Stimulated activated memory B cell treated with anti-CD40 and anti-IgM and Interleukin-4, amounts not matched to agents 10 μg/mL and 1 μg/mL and 100 μg/mL, for 72 hours (primary cell): ENCODE measurements around the gene MAP3K5.
A peak's percentile ranks its signal among the peaks of the same experiment; 100 is the strongest.
"Not testable (repeated sequence)": the region's sequence is repeated elsewhere in the genome, so short reads cannot be mapped to it uniquely, and the experiment has no call there.

Experiments used
- ATAC-seq: fragments of 150-1000 bp; cut with Tn5 transposase; 2 replicates; pipeline ENCODE4 v1.10.0; 2021
- H3K27ac Mint-ChIP-seq: one replicate; pipeline ENCODE4 v1.8.0; 2022; ENCODE audit warnings: mild to moderate bottlenecking, mixed read lengths
- H3K27me3 Mint-ChIP-seq: one replicate; pipeline ENCODE4 v1.8.0; 2022; ENCODE audit warnings: mixed read lengths
- H3K36me3 Mint-ChIP-seq: one replicate; pipeline ENCODE4 v1.8.0; 2022; ENCODE audit warnings: mixed read lengths
- H3K4me1 Mint-ChIP-seq: one replicate; pipeline ENCODE4 v1.8.0; 2022; ENCODE audit warnings: mixed read lengths
- H3K4me3 Mint-ChIP-seq: one replicate; pipeline ENCODE4 v1.8.0; 2022; ENCODE audit warnings: mild to moderate bottlenecking, moderate library complexity, mixed read lengths
- H3K9me3 Mint-ChIP-seq: one replicate; pipeline ENCODE4 v1.8.0; 2022; ENCODE audit warnings: mixed read lengths

MAP3K5 gene

DNA sequence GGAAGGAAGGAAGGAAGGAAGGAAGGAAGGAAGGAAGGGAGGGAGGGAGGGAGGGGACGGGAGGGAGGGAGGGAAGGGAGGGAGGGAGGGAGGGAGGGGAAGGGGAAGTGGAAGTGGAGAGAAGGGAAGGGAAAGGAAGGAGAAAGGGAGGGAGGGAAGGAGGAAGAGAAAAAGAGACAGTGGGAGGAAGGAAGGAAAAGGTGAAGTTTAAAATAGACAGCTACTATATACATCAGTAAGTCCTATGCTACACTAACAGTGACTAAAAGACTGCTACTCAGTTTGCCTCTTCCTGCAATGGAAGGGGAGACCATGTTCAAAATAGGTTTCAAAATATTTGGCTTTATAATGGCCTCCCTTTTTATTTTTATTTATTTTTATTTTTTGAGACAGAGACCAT, 22.5 kb downstream of the MAP3K5 start:
- Mint-ChIP-seq H3K36me3 (peaks cover 14% of the 10 kb centered on the region), H3K27ac (no peak overlapping the region), H3K4me1 (peaks cover 66% of the 10 kb centered on the region), H3K9me3 (peaks cover 7% of the 10 kb centered on the region), H3K27me3 (no peaks in the 10 kb centered on the region), H3K4me3 (no peak overlapping the region)
- ATAC-seq, result no peak

DNA sequence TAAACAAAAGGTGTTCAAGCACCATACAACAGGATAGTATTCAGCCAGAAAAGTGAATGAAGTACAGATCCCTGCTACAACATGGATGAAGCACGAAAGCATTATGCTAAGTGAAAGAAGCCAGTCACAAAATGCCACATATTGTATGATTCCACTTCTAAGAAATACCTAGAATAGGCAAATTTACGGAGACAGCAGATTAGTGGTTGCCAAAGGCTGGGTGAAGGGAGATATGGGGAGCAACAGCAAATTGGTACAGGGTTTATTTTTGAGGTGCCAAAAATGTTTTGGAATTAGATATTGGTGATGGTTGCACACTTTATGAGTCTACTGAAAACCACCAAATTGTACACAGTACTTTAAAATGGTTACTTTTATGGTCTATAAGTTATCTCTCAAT, 23.2 kb downstream of the MAP3K5 start:
- no peak overlapping the region for H3K4me3 Mint-ChIP-seq
- peak overlapping the region; percentile 18 for H3K27ac Mint-ChIP-seq
- H3K4me1 Mint-ChIP-seq, result peaks cover 66% of the 10 kb centered on the region
- no peak for ATAC-seq
- H3K36me3 Mint-ChIP-seq, result peaks cover 12% of the 10 kb centered on the region
- H3K9me3 Mint-ChIP-seq, result peaks cover 7% of the 10 kb centered on the region
- no peaks in the 10 kb centered on the region for H3K27me3 Mint-ChIP-seq

DNA sequence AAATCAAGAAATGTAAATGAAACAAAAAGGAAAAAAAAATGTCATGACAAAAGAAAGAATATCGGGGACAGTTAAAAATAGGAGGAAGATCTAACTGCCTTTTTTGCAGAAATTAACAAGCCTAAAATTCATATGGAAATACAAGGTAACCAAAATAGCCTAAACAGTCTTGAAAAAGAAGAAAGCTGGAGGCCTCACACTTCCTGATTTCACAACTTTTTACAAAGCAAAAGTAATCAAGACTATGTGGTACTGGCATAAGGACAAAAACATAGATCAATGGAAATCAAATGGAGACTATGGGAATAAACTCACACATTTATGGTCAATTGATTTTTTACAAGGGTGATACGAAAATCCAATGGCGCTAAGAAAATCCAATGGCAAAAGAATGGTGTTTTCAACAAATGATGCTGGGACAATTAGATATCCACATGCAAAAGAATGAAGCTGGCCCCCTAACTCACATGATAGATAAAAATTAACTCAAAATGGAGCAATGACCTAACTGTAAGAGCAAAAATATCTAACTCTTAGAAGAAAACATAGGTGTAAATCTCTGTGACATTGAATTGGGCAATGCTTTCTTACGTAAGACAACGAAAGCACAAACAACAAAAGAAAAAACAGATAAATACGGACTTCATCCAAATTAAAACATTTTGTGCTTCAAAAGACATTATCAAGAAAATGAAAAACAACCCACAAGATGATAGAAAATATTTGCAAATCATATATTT, 24.5 kb downstream of the MAP3K5 start:
- peak overlapping the region; percentile 65 for H3K27ac Mint-ChIP-seq
- peaks cover 66% of the 10 kb centered on the region for H3K4me1 Mint-ChIP-seq
- H3K9me3 Mint-ChIP-seq, result peaks cover 7% of the 10 kb centered on the region
- no peak for ATAC-seq
- peaks cover 7% of the 10 kb centered on the region for H3K36me3 Mint-ChIP-seq
- H3K27me3 Mint-ChIP-seq, result no peaks in the 10 kb centered on the region
- no peak overlapping the region for H3K4me3 Mint-ChIP-seq

DNA sequence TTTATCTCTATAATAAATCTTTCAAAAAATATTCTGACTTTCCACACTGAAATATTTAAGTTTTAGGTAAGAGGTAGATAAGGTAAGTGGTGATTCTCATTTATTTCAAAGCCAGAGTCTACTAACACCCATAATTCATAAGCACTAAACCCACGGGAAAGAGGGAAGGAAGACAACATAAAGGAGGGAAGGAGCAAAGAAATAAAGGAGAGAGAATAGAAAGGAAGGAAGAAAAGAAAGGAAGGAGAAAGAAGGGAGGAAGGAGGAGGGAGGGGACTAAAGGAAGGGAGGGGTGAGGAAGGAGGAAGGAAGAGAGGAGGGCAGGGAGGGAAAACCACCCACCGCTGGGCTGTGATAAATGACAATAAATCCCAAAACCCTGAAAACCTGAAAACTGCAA, 25.2 kb downstream of the MAP3K5 start:
- H3K36me3 Mint-ChIP-seq, result peaks cover 7% of the 10 kb centered on the region
- peaks cover 7% of the 10 kb centered on the region for H3K9me3 Mint-ChIP-seq
- H3K4me1 Mint-ChIP-seq, result peaks cover 66% of the 10 kb centered on the region
- no peak for ATAC-seq
- no peaks in the 10 kb centered on the region for H3K27me3 Mint-ChIP-seq
- no peak overlapping the region for H3K4me3 Mint-ChIP-seq
- peak overlapping the region; percentile 65 for H3K27ac Mint-ChIP-seq

DNA sequence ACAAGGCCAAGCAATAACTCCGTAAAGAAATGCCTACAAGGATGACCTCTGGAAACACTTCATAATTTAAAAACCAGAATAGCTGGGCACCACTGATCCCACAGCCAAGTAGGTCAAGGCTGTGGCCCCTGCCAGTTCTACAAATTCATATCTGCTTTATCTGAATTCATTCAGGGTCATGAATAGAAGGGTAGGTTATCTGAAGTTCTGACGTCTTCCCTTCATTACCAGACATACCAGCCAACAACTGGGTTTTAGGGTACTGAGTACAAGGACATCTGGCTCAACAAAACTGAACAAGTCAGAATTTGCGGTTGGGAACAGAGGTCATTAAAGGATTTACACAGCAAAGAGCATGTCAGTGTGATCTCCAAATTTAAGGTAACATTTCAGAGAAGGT, 26.0 kb downstream of the MAP3K5 start:
- Mint-ChIP-seq H3K36me3 (peaks cover 7% of the 10 kb centered on the region), H3K4me3 (no peak overlapping the region), H3K27me3 (no peaks in the 10 kb centered on the region), H3K4me1 (peaks cover 69% of the 10 kb centered on the region), H3K9me3 (peaks cover 7% of the 10 kb centered on the region), H3K27ac (peak overlapping the region; percentile 85)
- ATAC-seq, result no peak

DNA sequence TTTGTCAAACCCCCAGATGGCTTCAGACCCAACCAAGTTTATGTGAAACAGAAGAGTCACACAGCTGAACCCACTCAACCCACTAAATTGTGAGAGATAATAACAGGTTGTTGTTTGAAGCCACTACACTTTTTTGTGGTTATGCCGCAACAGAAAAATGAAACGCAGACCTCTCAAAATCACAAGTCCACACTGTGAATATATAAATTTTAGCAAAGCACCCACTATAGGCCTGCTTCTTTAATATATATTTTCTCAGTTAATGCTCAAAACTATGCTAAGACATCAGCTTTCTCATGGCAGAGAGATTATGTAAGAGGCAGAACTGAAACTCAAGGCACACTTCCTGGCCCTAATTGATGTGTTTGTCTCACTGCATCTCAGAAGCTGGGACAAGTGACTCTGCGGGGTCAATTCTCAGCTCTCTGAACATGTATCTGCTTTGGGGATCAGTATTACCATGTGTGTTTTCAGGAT, 27.7 kb downstream of the MAP3K5 start:
- H3K9me3 Mint-ChIP-seq, result peaks cover 6% of the 10 kb centered on the region
- peak; percentile 84 for ATAC-seq
- peak overlapping the region; percentile 85 for H3K27ac Mint-ChIP-seq
- H3K36me3 Mint-ChIP-seq, result peaks cover 7% of the 10 kb centered on the region
- H3K4me3 Mint-ChIP-seq, result no peak overlapping the region
- peaks cover 74% of the 10 kb centered on the region for H3K4me1 Mint-ChIP-seq
- H3K27me3 Mint-ChIP-seq, result no peaks in the 10 kb centered on the region

DNA sequence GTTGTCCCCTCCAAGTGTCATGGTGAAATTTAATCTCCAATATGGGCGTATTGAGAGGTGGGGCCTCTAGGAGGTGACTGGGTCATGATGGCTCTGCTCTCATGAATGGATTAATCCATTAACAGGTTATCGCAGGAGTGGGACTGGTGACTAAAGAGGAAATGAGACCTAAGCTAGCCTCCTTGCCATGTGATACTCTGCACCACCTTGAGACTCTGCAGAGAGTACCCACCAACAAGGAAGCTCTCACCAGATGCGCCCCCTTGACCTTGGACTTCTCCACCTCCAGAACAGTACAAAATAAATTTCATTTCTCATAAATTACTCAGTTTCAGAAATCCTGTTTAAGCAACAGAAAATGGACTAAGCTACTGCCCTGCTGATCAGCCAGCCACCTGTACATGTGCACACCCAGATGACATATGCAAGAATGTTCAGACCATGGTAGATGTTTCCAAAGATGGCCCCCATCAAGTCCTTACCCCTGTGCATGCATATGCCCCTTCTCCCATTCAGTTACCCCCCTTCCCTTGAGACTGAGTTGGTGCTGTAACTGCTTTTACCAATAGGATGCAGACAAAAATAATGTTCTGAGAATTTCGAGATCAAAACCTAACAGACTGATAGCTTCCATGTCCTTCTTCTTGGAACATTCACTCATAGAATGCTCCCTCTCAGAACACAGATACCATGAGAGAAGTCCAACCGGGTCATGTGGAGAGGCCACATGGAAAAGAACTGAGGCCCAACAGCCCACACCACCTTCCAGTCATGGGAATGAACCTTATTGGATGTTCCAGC, 28.4 kb downstream of the MAP3K5 start:
- Mint-ChIP-seq H3K27ac (peak overlapping the region; percentile 85), H3K4me1 (peaks cover 68% of the 10 kb centered on the region), H3K36me3 (peaks cover 3% of the 10 kb centered on the region), H3K9me3 (no peaks in the 10 kb centered on the region), H3K27me3 (no peaks in the 10 kb centered on the region), H3K4me3 (no peak overlapping the region)
- ATAC-seq, result peak; percentile 68

DNA sequence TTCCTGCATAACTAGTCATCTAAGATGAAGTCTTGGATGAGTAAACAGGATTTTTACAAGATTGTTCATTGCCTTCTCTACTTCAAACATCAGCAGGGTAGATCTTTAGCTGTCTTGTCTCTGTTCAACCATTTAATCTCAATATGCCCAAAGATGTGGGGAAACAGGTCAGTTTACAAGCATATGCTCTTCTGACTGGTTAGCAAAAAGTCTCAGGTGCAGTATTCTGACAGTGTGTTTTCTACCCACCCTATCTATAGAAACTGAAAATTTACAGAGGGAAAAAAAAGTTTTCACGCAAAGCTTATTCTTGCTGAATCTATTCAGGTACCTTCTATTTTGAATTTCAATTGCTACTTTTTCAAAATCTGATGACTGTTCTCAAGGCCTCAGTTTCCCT, 29.0 kb downstream of the MAP3K5 start:
- H3K27me3 Mint-ChIP-seq, result no peaks in the 10 kb centered on the region
- H3K9me3 Mint-ChIP-seq, result no peaks in the 10 kb centered on the region
- H3K36me3 Mint-ChIP-seq, result no peaks in the 10 kb centered on the region
- peaks cover 64% of the 10 kb centered on the region for H3K4me1 Mint-ChIP-seq
- no peak overlapping the region for H3K4me3 Mint-ChIP-seq
- H3K27ac Mint-ChIP-seq, result peak overlapping the region; percentile 85
- ATAC-seq, result no peak

DNA sequence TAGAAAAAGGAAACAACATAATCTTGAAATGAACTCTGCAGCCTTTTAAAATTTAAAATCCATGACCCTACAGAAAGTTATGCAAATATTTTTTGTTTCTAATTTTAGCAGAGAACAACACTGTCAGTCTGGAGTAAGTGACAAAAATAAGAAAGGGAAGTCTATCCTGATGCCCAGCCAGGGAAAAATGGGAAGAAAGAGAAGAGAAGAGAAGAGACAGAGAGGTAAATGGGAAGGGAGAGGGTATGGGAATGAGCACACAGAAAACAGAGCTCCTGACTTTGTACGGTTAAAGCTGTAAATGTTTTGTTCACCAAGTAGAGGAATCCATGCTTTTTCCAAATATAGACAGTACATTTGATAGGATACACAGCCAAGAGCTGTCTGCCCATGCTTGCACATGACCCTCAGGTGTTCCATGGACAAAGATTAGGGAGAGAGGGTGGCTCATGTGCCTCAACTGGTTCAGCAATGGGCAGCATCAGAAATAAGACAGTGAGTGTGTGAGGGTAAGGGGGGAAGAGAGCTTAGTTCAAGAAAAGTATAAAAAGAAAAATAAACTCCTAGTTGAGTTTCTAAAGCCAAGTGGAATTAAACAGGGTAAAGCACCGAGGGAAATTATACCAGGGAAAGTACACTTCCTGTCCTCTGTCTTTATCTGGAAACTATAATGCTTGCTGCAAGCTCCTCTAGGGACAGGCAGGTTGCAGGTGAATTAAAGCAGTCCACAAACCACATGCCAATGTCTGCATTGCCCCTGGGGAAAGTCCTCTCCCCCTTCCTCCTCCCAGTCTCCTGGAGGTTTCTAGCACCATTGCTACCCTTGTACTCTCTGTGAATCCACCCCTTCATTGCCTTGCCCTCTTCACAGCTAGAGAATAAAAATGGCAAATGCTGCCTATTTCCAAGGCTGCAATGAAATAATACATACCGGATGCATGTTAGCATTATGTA, 30.0 kb downstream of the MAP3K5 start:
- Mint-ChIP-seq H3K4me1 (peaks cover 54% of the 10 kb centered on the region), H3K4me3 (peak overlapping the region; percentile 59), H3K27me3 (no peaks in the 10 kb centered on the region), H3K36me3 (no peaks in the 10 kb centered on the region), H3K9me3 (no peaks in the 10 kb centered on the region), H3K27ac (peak overlapping the region; percentile 85)
- ATAC-seq, result no peak

DNA sequence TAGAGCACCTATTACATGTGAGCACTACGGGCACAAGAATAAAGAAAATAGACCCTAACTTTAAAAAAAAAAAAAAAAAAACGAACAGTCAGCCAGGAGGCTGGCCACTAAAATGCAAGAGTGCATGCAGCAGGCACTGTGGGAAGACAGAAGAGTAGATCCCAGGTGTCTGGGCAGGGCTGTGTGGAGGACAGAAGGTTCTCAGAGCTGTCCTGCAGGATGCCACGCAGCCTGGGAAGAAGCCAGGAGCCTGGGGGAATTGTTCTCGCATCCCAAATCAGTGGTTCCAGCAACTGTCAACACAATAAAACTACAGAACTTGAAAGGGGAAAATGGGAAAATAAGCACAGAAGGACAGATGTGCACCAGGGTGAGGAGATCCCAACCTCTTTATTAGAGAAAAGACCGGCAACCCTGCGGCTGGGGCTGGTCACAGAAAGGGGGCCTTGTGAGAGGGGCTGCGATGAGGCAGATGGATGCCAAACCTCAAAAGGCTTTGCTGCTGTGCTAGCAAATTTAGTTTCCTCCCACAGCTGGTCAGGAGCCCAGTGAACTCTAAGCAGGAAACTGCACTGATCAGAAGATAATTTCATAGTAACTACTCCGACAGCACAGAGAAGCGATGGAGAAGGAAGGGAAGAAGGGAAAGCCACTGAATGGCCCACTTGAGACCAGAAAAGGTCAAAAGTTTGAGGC, 30.9 kb downstream of the MAP3K5 start:
- H3K27ac Mint-ChIP-seq, result peak overlapping the region; percentile 85
- no peak for ATAC-seq

DNA sequence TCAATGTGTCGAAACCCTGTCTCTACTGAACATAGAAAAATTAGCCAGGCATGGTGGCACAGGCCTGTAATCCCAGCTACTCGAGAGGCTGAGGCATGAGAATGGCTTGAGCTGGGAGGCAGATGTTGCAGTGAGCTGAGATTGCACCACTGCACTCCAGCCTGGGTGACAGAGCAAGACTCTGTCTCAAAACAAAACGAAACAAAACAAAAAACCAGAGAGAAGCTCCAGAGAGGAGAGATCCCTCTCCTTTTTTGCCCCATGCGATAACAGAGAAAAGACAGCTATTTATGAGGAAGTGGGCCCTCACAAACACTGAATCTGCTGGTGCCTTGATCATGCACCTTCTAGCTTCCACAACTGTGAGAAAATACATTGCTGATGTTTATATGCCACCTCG, 31.5 kb downstream of the MAP3K5 start:
- peak overlapping the region; percentile 85 for H3K27ac Mint-ChIP-seq
- peak overlapping the region; percentile 59 for H3K4me3 Mint-ChIP-seq
- not testable (repeated sequence) for H3K27me3 Mint-ChIP-seq, H3K36me3 Mint-ChIP-seq, H3K9me3 Mint-ChIP-seq
- peak; percentile 54 for ATAC-seq
- H3K4me1 Mint-ChIP-seq, result peaks cover 48% of the 10 kb centered on the region

More for the DNA sequence above, 30.9 kb downstream of the MAP3K5 start:
- Mint-ChIP-seq H3K36me3 (no peaks in the 10 kb centered on the region), H3K4me1 (peaks cover 48% of the 10 kb centered on the region), H3K4me3 (peak overlapping the region; percentile 59), H3K27me3 (no peaks in the 10 kb centered on the region), H3K9me3 (no peaks in the 10 kb centered on the region)

DNA sequence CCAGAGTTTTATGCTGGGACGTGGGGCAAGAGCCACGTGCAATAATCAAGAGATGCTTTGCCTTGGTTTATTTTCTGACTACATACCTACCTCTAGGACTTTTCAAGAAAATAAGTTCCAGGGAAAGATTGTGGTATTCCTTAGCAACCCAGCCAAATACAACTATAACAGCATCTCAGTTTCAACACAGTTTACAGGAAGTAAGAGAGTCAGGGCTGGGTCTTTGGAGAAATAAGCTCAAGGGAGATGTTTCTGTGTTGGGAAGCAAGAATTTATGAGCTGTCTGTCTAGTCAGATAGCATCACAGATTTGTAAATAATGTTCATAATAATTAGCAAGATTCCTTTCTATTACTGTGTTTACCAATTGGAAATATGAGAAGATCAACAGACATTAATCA, 35.1 kb downstream of the MAP3K5 start:
- no peaks in the 10 kb centered on the region for H3K9me3 Mint-ChIP-seq
- no peaks in the 10 kb centered on the region for H3K36me3 Mint-ChIP-seq
- H3K27me3 Mint-ChIP-seq, result no peaks in the 10 kb centered on the region
- no peak overlapping the region for H3K27ac Mint-ChIP-seq
- no peak for ATAC-seq
- peaks cover 36% of the 10 kb centered on the region for H3K4me1 Mint-ChIP-seq
- H3K4me3 Mint-ChIP-seq, result no peak overlapping the region

DNA sequence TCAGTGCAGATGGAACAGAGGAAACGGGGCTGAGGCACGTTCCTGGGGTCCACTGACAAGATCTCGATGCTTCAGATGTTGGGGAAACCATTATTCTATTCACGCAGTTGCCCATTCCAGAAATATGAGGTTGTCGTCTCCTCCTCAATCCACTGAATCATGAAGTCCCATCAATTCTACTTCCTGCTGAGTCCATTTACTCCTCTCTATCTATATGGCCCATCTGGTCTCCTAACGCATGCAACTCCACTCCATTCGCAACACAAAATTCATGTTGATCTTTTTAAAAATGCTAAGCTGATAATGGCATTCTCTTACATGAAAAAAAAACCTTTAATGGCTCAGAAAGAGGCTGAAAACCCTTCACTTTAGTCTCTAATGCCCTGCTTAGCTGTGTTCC, 37.5 kb downstream of the MAP3K5 start:
- Mint-ChIP-seq H3K9me3 (no peaks in the 10 kb centered on the region), H3K36me3 (no peaks in the 10 kb centered on the region), H3K4me1 (peaks cover 42% of the 10 kb centered on the region), H3K4me3 (no peak overlapping the region), H3K27ac (no peak overlapping the region), H3K27me3 (no peaks in the 10 kb centered on the region)
- no peak for ATAC-seq

DNA sequence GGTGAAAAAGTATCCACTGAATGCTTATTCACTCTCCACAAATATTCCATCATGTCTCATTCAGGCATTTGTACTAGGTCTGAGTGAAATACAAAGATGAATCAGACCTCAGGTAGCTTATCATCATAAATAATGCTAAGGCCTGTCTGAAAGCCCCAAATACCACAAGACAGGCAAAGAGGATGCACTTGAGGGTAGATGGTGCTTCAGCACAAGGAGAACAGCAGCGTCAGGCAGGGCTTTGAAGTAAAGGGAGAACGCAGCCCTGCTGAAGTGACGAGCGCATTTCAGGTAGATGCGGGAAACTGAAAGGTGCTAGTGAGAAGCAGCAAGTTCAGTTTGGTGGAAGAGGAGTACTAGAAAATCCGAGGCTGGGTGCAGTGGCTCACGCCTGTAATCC, 38.7 kb downstream of the MAP3K5 start:
- H3K4me1 Mint-ChIP-seq, result peaks cover 47% of the 10 kb centered on the region
- H3K4me3 Mint-ChIP-seq, result no peak overlapping the region
- no peaks in the 10 kb centered on the region for H3K36me3 Mint-ChIP-seq
- ATAC-seq, result no peak
- peak overlapping the region; percentile 69 for H3K27ac Mint-ChIP-seq
- no peaks in the 10 kb centered on the region for H3K27me3 Mint-ChIP-seq
- no peaks in the 10 kb centered on the region for H3K9me3 Mint-ChIP-seq
